HG02970 (cell line): ENCODE results near the gene NRN1L.
"Not testable (repeated sequence)": the region's sequence is repeated elsewhere in the genome, so short reads cannot be mapped to it uniquely, and the experiment has no call there.

Experiments
- ATAC-seq: cut with Tn5 transposase; IDR thresholded peaks from one replicate; pipeline ENCODE4 v1.9.1; 2021; ENCODE audit warnings: mild to moderate bottlenecking, moderate library complexity, moderate number of reproducible peaks; ENCODE audit not compliant: unreplicated experiment, low FRiP score

Gene NRN1L

GRCh38 chr16:67884684-67885083, at the start of gene NRN1L:
Gene NRN1L (plus strand): TSS chr16:67884885. CDS start chr16:67884904, 19 bp downstream.
- no peak for ATAC-seq

- not testable (repeated sequence) for ATAC-seq
Measured at GRCh38 chr16:67837190-67837589, 47.5 kb upstream of the NRN1L start.

- ATAC-seq, result no peak
Measured at GRCh38 chr16:67837811-67838210, 46.9 kb upstream of the NRN1L start.

GRCh38 chr16:67841198-67841815, 43.4 kb upstream of the NRN1L start:
- ATAC-seq, result no peak

DNA sequence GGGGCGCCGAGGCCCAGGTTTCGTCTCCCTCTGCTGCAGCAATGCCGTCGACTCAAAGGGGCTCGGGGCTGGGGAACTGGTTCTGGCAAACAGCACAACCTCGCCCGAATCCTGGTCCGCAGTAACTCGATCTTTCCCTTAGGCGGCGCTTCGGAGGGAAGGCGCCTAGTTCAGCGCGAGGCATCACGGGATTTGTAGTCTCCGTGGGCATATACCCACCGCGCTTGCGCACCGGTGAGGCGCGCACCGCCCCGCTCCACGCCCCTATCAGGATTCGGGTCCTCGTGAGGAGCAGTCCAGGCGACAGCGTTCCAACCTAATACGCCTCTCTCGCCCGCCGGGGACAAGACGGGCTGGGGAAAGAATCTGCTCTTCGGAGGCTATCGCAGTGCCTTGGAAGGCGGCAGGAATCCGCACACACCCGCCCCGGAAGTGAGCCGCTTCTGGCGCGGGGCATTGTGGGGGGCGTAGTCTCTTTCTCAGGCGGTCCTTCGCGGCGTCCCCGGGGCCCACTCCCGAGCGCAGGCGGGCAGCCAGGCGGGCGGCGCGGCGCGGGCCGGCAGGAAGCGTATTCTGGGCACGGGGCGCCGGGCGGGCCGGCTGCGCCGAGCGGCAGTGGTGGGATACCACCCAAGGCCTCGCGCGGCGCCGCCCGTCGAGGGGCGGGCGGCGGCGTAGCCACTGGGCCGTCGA, 42.7 kb upstream of the NRN1L start, which contains the start of gene THAP11:
THAP11 (plus strand) TSS at position 505 of the 693 bp plus-strand sequence. CDS start 235 bp downstream, outside the sequence.
- ATAC-seq, result peak; percentile 53

DNA sequence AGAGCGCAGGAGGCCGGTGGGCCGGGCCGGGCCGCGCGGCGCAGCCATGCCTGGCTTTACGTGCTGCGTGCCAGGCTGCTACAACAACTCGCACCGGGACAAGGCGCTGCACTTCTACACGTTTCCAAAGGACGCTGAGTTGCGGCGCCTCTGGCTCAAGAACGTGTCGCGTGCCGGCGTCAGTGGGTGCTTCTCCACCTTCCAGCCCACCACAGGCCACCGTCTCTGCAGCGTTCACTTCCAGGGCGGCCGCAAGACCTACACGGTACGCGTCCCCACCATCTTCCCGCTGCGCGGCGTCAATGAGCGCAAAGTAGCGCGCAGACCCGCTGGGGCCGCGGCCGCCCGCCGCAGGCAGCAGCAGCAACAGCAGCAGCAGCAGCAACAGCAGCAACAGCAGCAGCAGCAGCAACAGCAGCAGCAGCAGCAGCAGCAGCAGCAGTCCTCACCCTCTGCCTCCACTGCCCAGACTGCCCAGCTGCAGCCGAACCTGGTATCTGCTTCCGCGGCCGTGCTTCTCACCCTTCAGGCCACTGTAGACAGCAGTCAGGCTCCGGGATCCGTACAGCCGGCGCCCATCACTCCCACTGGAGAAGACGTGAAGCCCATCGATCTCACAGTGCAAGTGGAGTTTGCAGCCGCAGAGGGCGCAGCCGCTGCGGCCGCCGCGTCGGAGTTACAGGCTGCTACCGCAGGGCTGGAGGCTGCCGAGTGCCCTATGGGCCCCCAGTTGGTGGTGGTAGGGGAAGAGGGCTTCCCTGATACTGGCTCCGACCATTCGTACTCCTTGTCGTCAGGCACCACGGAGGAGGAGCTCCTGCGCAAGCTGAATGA, 42.0 kb upstream of the NRN1L start:
- ATAC-seq, result peak; percentile 1

- ATAC-seq, result no peak
Measured at GRCh38 chr16:67843343-67843765, 41.3 kb upstream of the NRN1L start.

DNA sequence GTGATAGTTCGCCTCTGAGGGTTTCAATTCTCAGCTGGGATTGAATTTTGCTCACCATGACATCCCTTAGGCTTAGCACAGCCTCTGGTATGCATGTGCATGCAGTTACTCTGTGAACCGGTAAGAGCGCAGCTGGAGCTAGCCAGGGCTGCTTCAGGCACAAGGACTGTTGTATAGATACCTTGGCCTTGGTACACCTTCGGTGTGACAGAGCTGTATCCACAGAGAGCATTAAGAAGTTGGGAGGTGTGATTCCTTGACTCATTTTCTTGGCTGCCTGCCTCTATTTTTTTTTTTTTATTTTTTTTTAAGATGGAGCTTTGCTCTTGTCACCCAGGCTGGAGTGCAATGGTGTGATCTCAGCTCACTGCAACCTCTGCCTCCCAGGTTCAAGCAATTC, 40.2 kb upstream of the NRN1L start:
- no peak for ATAC-seq

GRCh38 chr16:67845291-67846062, 39.2 kb upstream of the NRN1L start:
- ATAC-seq, result no peak

DNA sequence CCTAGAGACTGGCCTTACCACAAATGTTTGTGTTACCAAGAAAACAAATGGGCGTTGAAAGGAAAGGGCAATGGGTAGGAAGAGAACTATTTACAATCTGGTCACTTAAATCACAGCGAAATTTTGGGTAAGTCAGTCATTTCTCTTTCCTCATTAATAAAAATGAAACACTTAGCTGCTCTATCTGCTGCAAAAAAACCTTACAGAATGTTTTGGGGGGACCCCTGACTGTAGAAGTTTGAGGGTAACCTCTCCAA, 38.7 kb upstream of the NRN1L start:
- ATAC-seq, result no peak

DNA sequence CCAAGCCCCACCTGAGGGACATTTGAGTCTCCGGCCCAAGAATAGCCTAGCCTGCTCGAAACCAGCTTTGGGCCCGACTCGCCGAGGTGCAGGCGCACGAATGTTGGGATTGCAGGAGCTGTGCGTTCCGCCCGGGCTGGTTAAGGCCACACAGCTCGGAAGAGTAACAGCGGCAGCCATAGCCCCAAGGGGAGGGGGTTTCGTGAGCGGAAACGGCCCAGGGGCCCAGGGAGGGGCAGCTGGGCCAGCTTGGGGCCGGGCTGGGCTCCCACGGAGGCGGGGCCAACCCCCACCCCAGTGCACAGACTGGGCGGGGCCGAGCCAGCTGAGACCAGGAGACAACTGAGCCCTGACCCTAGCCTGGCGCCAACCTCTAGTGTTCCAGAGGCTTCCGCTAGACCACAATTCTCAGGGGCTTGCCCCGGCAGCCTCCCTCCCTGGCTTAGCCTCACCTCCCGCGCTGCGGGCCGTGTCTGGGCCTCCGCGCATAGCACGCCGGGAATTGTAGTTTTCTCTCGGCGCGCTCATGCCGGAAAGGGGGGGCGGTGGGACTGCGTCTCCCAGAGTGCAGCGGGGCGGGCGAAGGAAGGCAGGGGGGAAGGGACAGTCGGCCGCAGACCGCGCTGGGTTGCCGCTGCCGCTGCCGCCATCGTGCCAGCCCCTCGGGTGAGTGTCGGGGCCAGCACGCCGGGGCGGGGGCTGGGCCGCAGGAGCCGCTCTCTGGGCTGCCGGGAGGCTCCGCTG, 38.2 kb upstream of the NRN1L start, which contains the start of gene NUTF2:
NUTF2 (plus strand) TSS at position 614 of the 744 bp plus-strand sequence. CDS start 18,198 bp downstream, outside the sequence.
- peak; percentile 56 for ATAC-seq

GRCh38 chr16:67847064-67847861, 37.4 kb upstream of the NRN1L start, which contains the start of gene CENPT:
Gene CENPT (minus strand): TSS chr16:67847693. CDS start chr16:67833859, 13,834 bp downstream.
- ATAC-seq, result peak; percentile 31

GRCh38 chr16:67848118-67848517, 36.6 kb upstream of the NRN1L start:
- ATAC-seq, result no peak

DNA sequence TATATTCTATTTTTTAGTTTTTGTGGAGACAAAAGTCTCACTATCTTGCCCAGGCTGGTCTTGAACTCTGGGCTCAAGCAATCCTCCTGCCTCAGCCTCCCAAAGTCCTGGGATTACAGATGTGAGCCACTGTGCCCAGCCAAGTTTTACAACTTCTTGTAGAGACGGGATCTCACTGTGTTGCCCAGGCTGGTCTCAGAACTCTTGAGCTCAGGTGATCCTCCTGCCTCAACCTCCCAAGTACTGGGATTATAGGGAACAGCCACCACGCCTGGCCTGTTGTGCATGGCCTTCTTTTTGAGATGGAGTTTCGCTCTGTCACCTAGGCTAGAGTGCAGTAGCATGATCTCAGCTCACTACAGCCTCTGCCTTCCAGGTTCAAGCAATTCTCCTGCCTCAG, 31.0 kb upstream of the NRN1L start:
- no peak for ATAC-seq

DNA sequence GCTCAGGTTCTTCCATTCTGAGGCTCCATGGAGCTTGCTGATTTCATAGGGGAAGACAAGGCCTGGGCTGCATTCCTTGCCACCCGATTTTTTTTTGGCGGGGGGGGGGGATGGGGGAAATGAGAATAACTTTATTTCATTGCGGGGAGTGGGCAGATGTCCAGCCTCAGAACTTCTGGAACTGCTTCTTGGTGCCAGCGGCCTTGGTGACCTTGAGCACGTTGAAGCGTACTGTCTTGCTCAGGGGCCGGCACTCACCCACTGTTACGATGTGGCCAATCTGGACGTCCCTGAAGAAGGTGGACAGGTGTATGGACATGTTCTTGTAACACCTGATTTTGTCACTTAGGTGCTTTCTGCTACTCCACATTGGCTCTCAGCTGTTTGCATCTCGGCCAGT, 28.9 kb upstream of the NRN1L start:
- no peak for ATAC-seq

- ATAC-seq, result no peak
Measured at GRCh38 chr16:67856927-67857546, 27.6 kb upstream of the NRN1L start.

DNA sequence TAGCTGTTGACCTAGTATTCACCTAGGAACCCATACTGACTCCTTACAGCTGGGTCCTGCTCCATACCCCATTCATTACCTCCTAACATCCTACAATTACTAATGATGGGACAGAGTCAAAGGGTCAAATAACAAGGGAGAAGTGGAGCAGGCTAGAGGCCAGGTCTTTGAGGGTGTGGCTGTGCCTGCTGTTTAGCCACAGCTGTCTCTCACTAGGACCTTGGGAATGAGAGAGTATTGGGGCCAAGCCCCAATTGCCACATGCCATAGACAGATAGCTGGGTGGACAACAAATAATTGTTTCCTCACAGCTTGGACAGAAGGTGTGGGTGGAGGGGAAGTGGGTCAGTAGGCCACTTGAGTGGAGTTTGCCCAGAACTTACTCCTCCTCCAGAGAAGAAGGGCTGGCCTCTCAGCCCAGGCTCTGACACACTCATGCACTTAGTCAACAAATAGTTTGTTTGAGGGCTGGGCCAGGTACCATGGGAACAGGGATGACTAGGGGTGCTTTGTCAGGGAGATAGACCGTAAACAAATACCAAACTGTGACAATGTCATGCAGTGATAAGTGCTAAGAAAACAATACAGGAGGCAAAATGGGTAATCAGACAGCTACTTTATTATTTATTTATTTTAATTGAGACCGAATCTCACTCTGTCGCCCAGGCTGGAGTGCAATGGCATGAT, 27.0 kb upstream of the NRN1L start:
- no peak for ATAC-seq

- ATAC-seq, result no peak
Measured at GRCh38 chr16:67858500-67858899, 26.2 kb upstream of the NRN1L start.
